ENCODE results near the gene ETV3.
"Not testable (repeated sequence)": the region's sequence is repeated elsewhere in the genome, so short reads cannot be mapped to it uniquely, and the experiment has no call there.

ETV3 gene

GRCh38 chr1:157173900-157174410, 35.8 kb upstream of the ETV3 start:
- Histone ChIP-seq H2AFZ (ENCODE audit: low read length, unreplicated experiment) (no peak overlapping the region), H3K79me2 (ENCODE audit: control insufficient read depth, insufficient read depth, low read length, unreplicated experiment) (no peaks in the 10 kb centered on the region), H3K27ac (ENCODE audit: low read depth, low read length) (no peak overlapping the region), H3K27me3 (ENCODE audit: insufficient read depth, low read length) (peaks cover 48% of the 10 kb centered on the region), H3K4me1 (ENCODE audit: control insufficient read depth, insufficient read depth, low read length, unreplicated experiment) (no peaks in the 10 kb centered on the region), H3K36me3 (ENCODE audit: insufficient read depth, low read length) (no peaks in the 10 kb centered on the region), H3K4me3 (ENCODE audit: low read depth, low read length) (no peak overlapping the region)

GRCh38 chr1:157173241-157173640, 35.0 kb upstream of the ETV3 start:
- not testable (repeated sequence) for H3K4me1 ChIP-seq (ENCODE audit: control insufficient read depth, insufficient read depth, low read length, unreplicated experiment); H3K4me3 ChIP-seq (ENCODE audit: low read depth, low read length); H3K27ac ChIP-seq (ENCODE audit: low read depth, low read length); H3K79me2 ChIP-seq (ENCODE audit: control insufficient read depth, insufficient read depth, low read length, unreplicated experiment); H3K36me3 ChIP-seq (ENCODE audit: insufficient read depth, low read length); H2AFZ ChIP-seq (ENCODE audit: low read length, unreplicated experiment)
- H3K27me3 ChIP-seq (ENCODE audit: insufficient read depth, low read length), result peaks cover 51% of the 10 kb centered on the region

GRCh38 chr1:157172591-157172990, 34.4 kb upstream of the ETV3 start:
- H2AFZ ChIP-seq (ENCODE audit: low read length, unreplicated experiment); H3K4me3 ChIP-seq (ENCODE audit: low read depth, low read length); H3K36me3 ChIP-seq (ENCODE audit: insufficient read depth, low read length); H3K27ac ChIP-seq (ENCODE audit: low read depth, low read length); H3K4me1 ChIP-seq (ENCODE audit: control insufficient read depth, insufficient read depth, low read length, unreplicated experiment); H3K79me2 ChIP-seq (ENCODE audit: control insufficient read depth, insufficient read depth, low read length, unreplicated experiment): not testable (repeated sequence)
- peaks cover 58% of the 10 kb centered on the region for H3K27me3 ChIP-seq (ENCODE audit: insufficient read depth, low read length)

- not testable (repeated sequence) for H3K4me3 ChIP-seq (ENCODE audit: low read depth, low read length); H3K79me2 ChIP-seq (ENCODE audit: control insufficient read depth, insufficient read depth, low read length, unreplicated experiment); H3K4me1 ChIP-seq (ENCODE audit: control insufficient read depth, insufficient read depth, low read length, unreplicated experiment); H3K36me3 ChIP-seq (ENCODE audit: insufficient read depth, low read length); H3K27ac ChIP-seq (ENCODE audit: low read depth, low read length); H2AFZ ChIP-seq (ENCODE audit: low read length, unreplicated experiment)
- H3K27me3 ChIP-seq (ENCODE audit: insufficient read depth, low read length), result peaks cover 60% of the 10 kb centered on the region
These were observed 33.8 kb upstream of the ETV3 start for GRCh38 chr1:157171903-157172503.

GRCh38 chr1:157170677-157171515, 32.7 kb upstream of the ETV3 start:
- Histone ChIP-seq H3K36me3 (ENCODE audit: insufficient read depth, low read length) (no peaks in the 10 kb centered on the region), H2AFZ (ENCODE audit: low read length, unreplicated experiment) (no peak overlapping the region), H3K4me1 (ENCODE audit: control insufficient read depth, insufficient read depth, low read length, unreplicated experiment) (no peaks in the 10 kb centered on the region), H3K79me2 (ENCODE audit: control insufficient read depth, insufficient read depth, low read length, unreplicated experiment) (no peaks in the 10 kb centered on the region), H3K4me3 (ENCODE audit: low read depth, low read length) (no peak overlapping the region), H3K27ac (ENCODE audit: low read depth, low read length) (no peak overlapping the region), H3K27me3 (ENCODE audit: insufficient read depth, low read length) (peaks cover 53% of the 10 kb centered on the region)

GRCh38 chr1:157168015-157168414, 29.8 kb upstream of the ETV3 start:
- Histone ChIP-seq H3K4me3 (ENCODE audit: low read depth, low read length) (no peak overlapping the region), H3K36me3 (ENCODE audit: insufficient read depth, low read length) (no peaks in the 10 kb centered on the region), H3K4me1 (ENCODE audit: control insufficient read depth, insufficient read depth, low read length, unreplicated experiment) (no peaks in the 10 kb centered on the region), H2AFZ (ENCODE audit: low read length, unreplicated experiment) (no peak overlapping the region), H3K79me2 (ENCODE audit: control insufficient read depth, insufficient read depth, low read length, unreplicated experiment) (no peaks in the 10 kb centered on the region), H3K27ac (ENCODE audit: low read depth, low read length) (no peak overlapping the region), H3K27me3 (ENCODE audit: insufficient read depth, low read length) (peaks cover 58% of the 10 kb centered on the region)

- H3K36me3 ChIP-seq (ENCODE audit: insufficient read depth, low read length), result no peaks in the 10 kb centered on the region
- no peak overlapping the region for H2AFZ ChIP-seq (ENCODE audit: low read length, unreplicated experiment)
- H3K27me3 ChIP-seq (ENCODE audit: insufficient read depth, low read length), result peaks cover 53% of the 10 kb centered on the region
- no peak overlapping the region for H3K4me3 ChIP-seq (ENCODE audit: low read depth, low read length)
- no peak overlapping the region for H3K27ac ChIP-seq (ENCODE audit: low read depth, low read length)
- no peaks in the 10 kb centered on the region for H3K79me2 ChIP-seq (ENCODE audit: control insufficient read depth, insufficient read depth, low read length, unreplicated experiment)
- no peaks in the 10 kb centered on the region for H3K4me1 ChIP-seq (ENCODE audit: control insufficient read depth, insufficient read depth, low read length, unreplicated experiment)
These were observed 29.2 kb upstream of the ETV3 start for GRCh38 chr1:157167437-157167836.

GRCh38 chr1:157166590-157166989, 28.4 kb upstream of the ETV3 start:
- Histone ChIP-seq H3K36me3 (ENCODE audit: insufficient read depth, low read length) (no peaks in the 10 kb centered on the region), H2AFZ (ENCODE audit: low read length, unreplicated experiment) (no peak overlapping the region), H3K27me3 (ENCODE audit: insufficient read depth, low read length) (peaks cover 53% of the 10 kb centered on the region), H3K79me2 (ENCODE audit: control insufficient read depth, insufficient read depth, low read length, unreplicated experiment) (no peaks in the 10 kb centered on the region), H3K4me1 (ENCODE audit: control insufficient read depth, insufficient read depth, low read length, unreplicated experiment) (no peaks in the 10 kb centered on the region), H3K4me3 (ENCODE audit: low read depth, low read length) (no peak overlapping the region), H3K27ac (ENCODE audit: low read depth, low read length) (no peak overlapping the region)

- no peaks in the 10 kb centered on the region for H3K4me1 ChIP-seq (ENCODE audit: control insufficient read depth, insufficient read depth, low read length, unreplicated experiment)
- H2AFZ ChIP-seq (ENCODE audit: low read length, unreplicated experiment), result no peak overlapping the region
- H3K36me3 ChIP-seq (ENCODE audit: insufficient read depth, low read length), result no peaks in the 10 kb centered on the region
- H3K79me2 ChIP-seq (ENCODE audit: control insufficient read depth, insufficient read depth, low read length, unreplicated experiment), result no peaks in the 10 kb centered on the region
- H3K27ac ChIP-seq (ENCODE audit: low read depth, low read length), result no peak overlapping the region
- H3K4me3 ChIP-seq (ENCODE audit: low read depth, low read length), result no peak overlapping the region
- peaks cover 33% of the 10 kb centered on the region for H3K27me3 ChIP-seq (ENCODE audit: insufficient read depth, low read length)
These were observed 25.3 kb upstream of the ETV3 start for GRCh38 chr1:157163273-157164127.

- Histone ChIP-seq H2AFZ (ENCODE audit: low read length, unreplicated experiment) (no peak overlapping the region), H3K79me2 (ENCODE audit: control insufficient read depth, insufficient read depth, low read length, unreplicated experiment) (no peaks in the 10 kb centered on the region), H3K4me3 (ENCODE audit: low read depth, low read length) (no peak overlapping the region), H3K36me3 (ENCODE audit: insufficient read depth, low read length) (no peaks in the 10 kb centered on the region), H3K27ac (ENCODE audit: low read depth, low read length) (no peak overlapping the region), H3K27me3 (ENCODE audit: insufficient read depth, low read length) (peaks cover 24% of the 10 kb centered on the region), H3K4me1 (ENCODE audit: control insufficient read depth, insufficient read depth, low read length, unreplicated experiment) (peaks cover 5% of the 10 kb centered on the region)
These were observed 24.1 kb upstream of the ETV3 start for GRCh38 chr1:157162345-157162744.

Data from ACC112 (cell line).